K562 (cell line): Measurements from ENCODE around the gene FGR. TPM values are rescaled to one million over a fixed set of nuclear protein-coding genes. Genes with fewer than 3 reads are reported as not detected.

Source experiments
- ATAC-seq: fragments of 200-7000 bp; cut with Tn5 transposase; 3 replicates; pipeline ENCODE4 v1.9.1; 2020; ENCODE audit warnings: moderate library complexity
- BruUV-seq: library from RNA; stranded (reverse); fragments of 400-500 nt; replicated peaks from 2 replicates; lab custom pipeline; 2021; lab: Mats Ljungman, UMichigan
- CTCF ChIA-PET: fragments of 300-600 bp; formaldehyde crosslinking; extraction: SDS; loops from one replicate; lab custom pipeline; 2021; ENCODE audit warnings: low intra/inter-chr PET ratio; lab: Yijun Ruan, JAX
- POLR2A ChIA-PET: fragments of 300-600, 350-650 bp; sonication (Branson Sonifier 250); formaldehyde crosslinking; extraction: SDS; loops from one replicate; lab custom pipeline; 2021; ENCODE audit warnings: antibody characterized with exemption, inconsistent platforms; lab: Yijun Ruan, JAX
- DNase-seq, 4 experiments: peaks; one replicate each; pipeline versions ENCODE4 v3.0.0 to v3.0.0-alpha.2; 2011 to 2018; ENCODE audit warnings: low spot score in 3 of 4, mixed read lengths in 3 of 4; ENCODE audit errors: extremely low read depth in 1 of 4
- FAIRE-seq: peaks from 2 replicates; lab custom pipeline; 2011; peaks lifted over from hg19 to GRCh38; lab: Jason Lieb, UNC
- H2AFZ ChIP-seq: 2 replicates; pipeline ENCODE4 v1.6.0; 2011; ENCODE audit warnings: low read depth, low read length, control low read depth, inconsistent platforms
- H3K27ac ChIP-seq: fragments of 200-600 bp; 3 replicates; pipeline ENCODE4 v1.8.0; 2011; ENCODE audit warnings: low read depth, mild to moderate bottlenecking, control low read depth, inconsistent platforms, low read length, moderate library complexity, mixed read lengths; ENCODE audit errors: extremely low read depth
- H3K27me3 ChIP-seq, 2 experiments: fragments of 300-600 bp in 1 of 2; 2 replicates in 1 of 2; 3 replicates in 1 of 2; pipeline versions ENCODE4 v1.6.0 to v1.8.0; 2011; ENCODE audit warnings: inconsistent platforms in 2 of 2, low read length in 2 of 2, mild to moderate bottlenecking in 1 of 2, mixed read lengths in 1 of 2, moderate library complexity in 1 of 2; ENCODE audit not compliant: control insufficient read depth in 2 of 2, insufficient read depth in 2 of 2
- H3K36me3 ChIP-seq: fragments of 300-600 bp; 3 replicates; pipeline ENCODE4 v1.8.0; 2011; ENCODE audit warnings: mild to moderate bottlenecking, low read length, inconsistent platforms; ENCODE audit not compliant: control insufficient read depth, insufficient read depth
- H3K4me1 ChIP-seq, 2 experiments: fragments of 200-600 bp in 1 of 2; replicated peaks in 1 of 2; 2 replicates in 1 of 2; 3 replicates in 1 of 2; pipeline versions ENCODE4 v1.5.1 to v1.8.0; 2011; ENCODE audit warnings: inconsistent platforms in 2 of 2, low read length in 2 of 2, mild to moderate bottlenecking in 1 of 2, mixed read lengths in 1 of 2, moderate library complexity in 1 of 2; ENCODE audit not compliant: control insufficient read depth in 2 of 2, insufficient read depth in 2 of 2
- H3K4me2 ChIP-seq: 2 replicates; pipeline ENCODE4 v1.6.1; 2011; ENCODE audit warnings: low read length, control low read depth, inconsistent platforms, mixed read lengths; ENCODE audit not compliant: insufficient read depth
- H3K4me3 ChIP-seq: fragments of 200-600 bp; sonication (generic), shearing (Covaris generic); 2 replicates; pipeline ENCODE4 v1.5.1; 2016; ENCODE audit warnings: control low read depth, inconsistent platforms
- H3K79me2 ChIP-seq: fragments of 200-600 bp; 3 replicates; pipeline ENCODE4 v1.8.0; 2011; ENCODE audit warnings: low read length, inconsistent platforms; ENCODE audit not compliant: control insufficient read depth, insufficient read depth
- H3K9ac ChIP-seq, 2 experiments: 2 replicates each; pipeline versions ENCODE4 v1.6.0 to v1.6.1; 2011; ENCODE audit warnings: low read depth in 2 of 2, low read length in 2 of 2, control low read depth in 1 of 2, inconsistent platforms in 1 of 2, mild to moderate bottlenecking in 1 of 2, mixed read lengths in 1 of 2; ENCODE audit not compliant: insufficient read depth in 1 of 2
- H3K9me1 ChIP-seq: one replicate; pipeline ENCODE4 v1.6.0; 2011; ENCODE audit warnings: inconsistent platforms, mild to moderate bottlenecking, low read length, moderate library complexity; ENCODE audit not compliant: control insufficient read depth, insufficient read depth
- H3K9me3 ChIP-seq: replicated peaks from 2 replicates; pipeline ENCODE4 v1.5.1; 2011; ENCODE audit warnings: low read depth, low read length, inconsistent platforms; ENCODE audit not compliant: control insufficient read depth, insufficient read depth
- H4K20me1 ChIP-seq: replicated peaks from 2 replicates; pipeline ENCODE4 v1.6.1; 2011; ENCODE audit warnings: low read length, inconsistent platforms, mixed read lengths; ENCODE audit not compliant: control insufficient read depth, insufficient read depth
- BRF1 ChIP-seq: IDR thresholded peaks from 3 replicates; pipeline ENCODE4 v1.6.1; 2011; ENCODE audit warnings: borderline replicate concordance, mild to moderate bottlenecking; ENCODE audit not compliant: insufficient read length; ENCODE audit errors: extremely low read depth
- CTCFL ChIP-seq: IDR thresholded peaks from 2 replicates; pipeline ENCODE4 v1.6.1; 2011; ENCODE audit warnings: borderline replicate concordance, low read depth, mild to moderate bottlenecking, moderate library complexity, low read length; ENCODE audit not compliant: insufficient read depth, poor library complexity, severe bottlenecking
- CXXC5 ChIP-seq: fragments of 250-450 bp; sonication (Bioruptor Pico); IDR thresholded peaks from 2 replicates; pipeline ENCODE4 v1.8.0; 2022; ENCODE audit warnings: inconsistent platforms, mild to moderate bottlenecking, moderate library complexity
- HNRNPL ChIP-seq: fragments of 200-400 bp; formaldehyde crosslinking; IDR thresholded peaks from 2 replicates; pipeline ENCODE4 v1.6.1; 2017; ENCODE audit warnings: low read depth, mild to moderate bottlenecking, low read length
- KDM1A ChIP-seq, 2 experiments: fragments of 450-650 bp; IDR thresholded peaks; 2 replicates each; pipeline ENCODE4 v1.6.1; 2016; ENCODE audit warnings: mild to moderate bottlenecking in 2 of 2
- NFIC ChIP-seq: fragments of 450-650 bp; IDR thresholded peaks from 2 replicates; pipeline ENCODE4 v1.6.1; 2017; ENCODE audit warnings: mild to moderate bottlenecking, inconsistent platforms
- NFIX ChIP-seq: fragments of 250-450 bp; sonication (Bioruptor Pico); IDR thresholded peaks from 2 replicates; pipeline ENCODE4 v1.4.0; 2020; ENCODE audit warnings: low read depth, mild to moderate bottlenecking, moderate library complexity
- NRF1 ChIP-seq, 2 experiments: fragments of 450-650 bp; IDR thresholded peaks in 1 of 2; conservative IDR thresholded peaks in 1 of 2; 2 replicates each; pipeline ENCODE4 v1.6.1; 2014; ENCODE audit warnings: mild to moderate bottlenecking in 2 of 2
- RBM15 ChIP-seq: fragments of 200-400 bp; formaldehyde crosslinking; IDR thresholded peaks from 2 replicates; pipeline ENCODE4 v1.6.1; 2018; ENCODE audit warnings: mild to moderate bottlenecking, low read length, moderate library complexity; ENCODE audit not compliant: insufficient read depth
- SREBF2 ChIP-seq: sonication (generic); formaldehyde crosslinking; IDR thresholded peaks from 2 replicates; pipeline ENCODE4 v1.4.0; 2020; ENCODE audit warnings: mild to moderate bottlenecking, missing genetic modification reagents
- SRSF1 ChIP-seq: fragments of 200-400 bp; formaldehyde crosslinking; IDR thresholded peaks from 2 replicates; pipeline ENCODE4 v1.6.1; 2017; ENCODE audit warnings: mild to moderate bottlenecking, low read depth, low read length, moderate library complexity
- STAT6 ChIP-seq: sonication (generic); formaldehyde crosslinking; IDR thresholded peaks from 2 replicates; pipeline ENCODE4 v1.8.1; 2023; ENCODE audit warnings: mild to moderate bottlenecking, missing genetic modification reagents
- ZBTB7A ChIP-seq: IDR thresholded peaks from 2 replicates; pipeline ENCODE4 v1.6.1; 2011; ENCODE audit warnings: low read depth, mild to moderate bottlenecking, low read length, moderate library complexity, borderline replicate concordance; ENCODE audit not compliant: control insufficient read depth
- ZNF311 ChIP-seq: fragments of 250-450 bp; sonication (Bioruptor Pico); IDR thresholded peaks from 2 replicates; pipeline ENCODE4 v1.4.0; 2020; ENCODE audit warnings: mild to moderate bottlenecking, moderate library complexity
- WGBS: fragments of 100-300 bp; shearing (Covaris generic); methylation state at CpG from one replicate; pipeline ENCODE4 v1.1.6; 2016; ENCODE audit warnings: low coverage, mixed read lengths; ENCODE audit not compliant: insufficient coverage; ENCODE audit errors: missing lambda C conversion rate; 5-methylcytosine and 5-hydroxymethylcytosine counted together
- in situ Hi-C: fragments of 300-500 bp; cut with MboI; formaldehyde crosslinking; loops from 4 replicates; pipeline ENCODE4 v1.15.0; 2018; ENCODE audit warnings: inconsistent platforms, mixed read lengths
- intact Hi-C: fragments of 100-400 bp; cut with micrococcal nuclease; formaldehyde crosslinking; loops from 2 replicates; pipeline ENCODE4 v1.14.2; 2022
- polyA plus RNA-seq, 8 experiments: library from polyadenylated mRNA; depleted of rRNA in 4 of 8; stranded (reverse) in 5 of 8; unstranded in 3 of 8; fragments of >200 nt; fragmentation: Nextera tagmentation in 2 of 8; fragmentation: Illumina TruSeq in 1 of 8; extraction: Ambion mirVana in 2 of 8; extraction: Trizol in 1 of 8; gene quantifications; 2 replicates each; pipeline versions ENCODE4 v1.2.1 to v1.2.3, GENCODE V29; 2011 to 2014; ENCODE audit warnings: inconsistent platforms in 1 of 8, missing spikeins in 1 of 8
- total RNA-seq, 7 experiments: library from RNA; depleted of rRNA in 6 of 7; stranded (reverse); fragments of >200 nt in 6 of 7; fragmentation: Illumina TruSeq in 2 of 7; extraction: Trizol in 2 of 7; gene quantifications; 2 replicates each; pipeline versions ENCODE4 v1.2.1 to v1.2.3, GENCODE V29; 2011 to 2021; ENCODE audit warnings: low replicate concordance in 1 of 7

FGR gene
- total and polyA plus RNA-seq, 9 of the 15 experiments (the other 6 are each of a cell fraction or from before 2014, with no cell fraction given) = 0.04 to 0.11 TPM; not detected in 7

- TF ChIP-seq CTCFL (no peak), BRF1 (no peak), KDM1A (IDR thresholded peaks at IDR 0.05) (peak in 1 of 2 experiments; percentile 91; a peak in 3 of 4 replicates)
These were observed 62.1 kb downstream of the FGR start (continued) for GRCh38 chr1:27572679-27573426.

- FAIRE-seq = peak; percentile 66
- Histone ChIP-seq H3K27ac (peak overlapping the region; percentile 55), H3K79me2 (peaks cover 84% of the 10 kb centered on the region)
- peak; percentile 10; the same call in 1 of the 2 replicates for TF ChIP-seq ZBTB7A
- TF ChIP-seq CXXC5 (CRISPR knock-in tag) = peak; percentile 49; the same call in 1 of the 2 replicates
- no peak for TF ChIP-seq HNRNPL
- no peak for TF ChIP-seq NFIX (CRISPR knock-in tag)
- no peak for TF ChIP-seq SRSF1
- TF ChIP-seq NRF1 (conservative IDR thresholded peaks at IDR 0.05 in 1 of 2, IDR thresholded peaks at IDR 0.05 in 1 of 2) = no peak
- no peak for TF ChIP-seq NFIC
- TF ChIP-seq STAT6 (CRISPR knock-in tag) = no peak
- TF ChIP-seq RBM15 = no peak
- no peak for TF ChIP-seq SREBF2 (CRISPR knock-in tag)
- no peak for TF ChIP-seq ZNF311 (CRISPR knock-in tag)
These were observed 62.8 kb downstream of the FGR start for GRCh38 chr1:27572019-27572678.

More at GRCh38 chr1:27572019-27572678, 62.8 kb downstream of the FGR start:
- Histone ChIP-seq H3K9ac (peak overlapping the region; percentile 19 to 88; a peak in 3 of 4 replicates), H4K20me1 (peaks cover 37% of the 10 kb centered on the region), H3K4me1 (peaks cover 69 to 88% of the 10 kb centered on the region in 2 experiments), H3K4me3 (no peak overlapping the region), H3K27me3 (no peaks in the 10 kb centered on the region), H3K9me1 (peaks cover 7% of the 10 kb centered on the region), H3K36me3 (peaks cover 16% of the 10 kb centered on the region; the same call in 2 of the 3 replicates), H3K4me2 (peak overlapping the region; percentile 67), H2AFZ (no peak overlapping the region), H3K9me3 (no peaks in the 10 kb centered on the region)
- WGBS = 0% methylated on average over 9 of the region's 9 CpGs
- in situ Hi-C loops (no loop called here), intact Hi-C loops (no loop called here)
- no TSS peak for BruUV-seq
- peak; percentile 17 for ATAC-seq
- DNase-seq = peak in 2 of 4 experiments; percentile 65 to 69
- ChIA-PET POLR2A (interaction anchor here (0.6 to 3.4 kb wide), 11 partner anchors 9 to 153 kb away, joined by 3 to 20 read pairs (median 4); no protein-coding TSS in a partner anchor), CTCF (no interaction called here)
